NOMO-1 (cell line): Measurements from ENCODE around the gene PPTC7.

Source experiments
- DNase-seq, 2 experiments: peaks; one replicate each; lab custom pipeline; 2025; ENCODE audit not compliant: unreplicated experiment in 2 of 2; lab: John Stamatoyannopoulos, UW

The PPTC7 gene

GRCh38 chr12:110501399-110501751, 81.7 kb downstream of the PPTC7 start:
- DNase-seq: peak; percentile 54 to 65

DNA sequence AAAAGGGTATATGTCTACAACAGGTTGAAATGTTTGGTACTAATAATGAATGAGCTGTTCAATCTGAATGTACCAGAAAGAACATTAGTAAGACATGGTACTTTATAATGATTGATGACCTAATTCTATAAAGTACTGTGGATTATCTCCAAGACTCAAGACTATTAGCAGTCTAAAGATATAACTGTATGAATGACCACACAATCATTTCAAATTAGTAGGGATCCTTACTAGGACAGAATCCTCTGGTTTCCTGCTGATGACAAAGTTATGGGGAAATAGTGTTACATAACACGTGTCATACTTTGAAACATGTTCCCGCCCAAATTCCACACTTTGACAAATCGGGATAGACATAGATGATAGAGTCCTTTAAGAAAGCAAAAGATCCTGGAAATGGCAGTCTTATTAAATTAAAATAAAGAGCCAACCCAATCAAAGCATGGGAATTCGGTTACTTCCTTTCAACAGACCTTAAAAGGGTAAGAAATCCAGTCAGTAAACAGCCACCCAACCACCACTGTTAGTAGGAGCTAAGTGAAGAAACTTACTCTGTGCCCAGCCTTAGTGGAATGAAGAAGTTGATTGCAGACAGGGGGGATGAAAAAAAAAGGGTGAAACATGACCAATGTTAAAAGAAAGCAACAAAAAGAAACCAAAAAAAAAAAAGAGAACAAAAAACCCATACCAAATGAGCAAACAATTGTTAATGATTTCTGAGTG, 84.0 kb downstream of the PPTC7 start:
- peak; percentile 70 to 76 for DNase-seq
